ENCODE measurements around the gene IL22RA1. TPM values are rescaled to one million over a fixed set of nuclear protein-coding genes. Genes with fewer than 3 reads are reported as not detected.

IL22RA1 gene
- polyA plus RNA-seq, 5 donors: 0.32 to 0.56 (median 0.43) TPM

- DNase-seq: no peak
Measured at GRCh38 chr1:24114753-24115152, 28.2 kb downstream of the IL22RA1 start.

- DNase-seq: no peak
Measured at GRCh38 chr1:24113641-24114033, 29.3 kb downstream of the IL22RA1 start.

GRCh38 chr1:24111996-24112779 lies 30.8 kb downstream of the IL22RA1 start, which contains the start of gene MYOM3:
TSS of gene MYOM3 (minus strand) at chr1:24112135. CDS start at chr1:24108636, 3,499 bp downstream.
- DNase-seq: peak; percentile 27 to 34

GRCh38 chr1:24111262-24111995 lies 31.5 kb downstream of the IL22RA1 start:
- no peak for DNase-seq

GRCh38 chr1:24110642-24111261 lies 32.2 kb downstream of the IL22RA1 start:
- DNase-seq: no peak

- DNase-seq: no peak
Measured at GRCh38 chr1:24109686-24110475, 33.1 kb downstream of the IL22RA1 start.

GRCh38 chr1:24109166-24109483 lies 33.8 kb downstream of the IL22RA1 start:
- no peak for DNase-seq

- no peak for DNase-seq
Measured at GRCh38 chr1:24108334-24109165, 34.4 kb downstream of the IL22RA1 start.

GRCh38 chr1:24107462-24108138 lies 35.3 kb downstream of the IL22RA1 start:
- DNase-seq: no peak

- no peak for DNase-seq
Measured at GRCh38 chr1:24105368-24106160, 37.4 kb downstream of the IL22RA1 start.

- no peak for DNase-seq
Measured at GRCh38 chr1:24104854-24105253, 38.1 kb downstream of the IL22RA1 start.

GRCh38 chr1:24103879-24104278 lies 39.1 kb downstream of the IL22RA1 start:
- no peak for DNase-seq

- no peak for DNase-seq
Measured at GRCh38 chr1:24103408-24103807, 39.5 kb downstream of the IL22RA1 start.

GRCh38 chr1:24102961-24103360 lies 40.0 kb downstream of the IL22RA1 start:
- DNase-seq: no peak

- DNase-seq: no peak
Measured at GRCh38 chr1:24101796-24102586, 40.9 kb downstream of the IL22RA1 start.

- no peak for DNase-seq
Measured at GRCh38 chr1:24100945-24101737, 41.8 kb downstream of the IL22RA1 start.

- DNase-seq: no peak
Measured at GRCh38 chr1:24098943-24099638, 43.8 kb downstream of the IL22RA1 start.

All from right lung (tissue), 5 donors.